ENCODE results near the gene HLA-DOB.

GRCh38 chr6:32849126-32849525 is 32.3 kb upstream of the HLA-DOB start:
- TF ChIP-seq CTCF (IDR thresholded peaks at IDR 0.05; ENCODE audit: insufficient read depth, low read length, poor library complexity, severe bottlenecking) (no peak), EZH2phosphoT487 (conservative IDR thresholded peaks at IDR 0.05; ENCODE audit: low read length) (no peak)

Data from SU-DHL-6 (cell line).